Activated CD8-positive, alpha-beta memory T cell treated with anti-CD3 and anti-CD28 coated beads, Interleukin-2, amount 50 U/mL, for 1 hour (primary cell): ENCODE measurements around the gene KRTAP4-5.
"Not testable (repeated sequence)": the region's sequence is repeated elsewhere in the genome, so short reads cannot be mapped to it uniquely, and the experiment has no call there.

Experiments
- DNase-seq: peaks from one replicate; pipeline ENCODE4 v3.0.0-alpha.2; 2020; ENCODE audit errors: extremely low read depth

KRTAP4-5 gene

GRCh38 chr17:41147531-41148204 lies 2.0 kb downstream of the KRTAP4-5 start:
- no peak for DNase-seq

- no peak for DNase-seq
These were observed 4.4 kb downstream of the KRTAP4-5 start for GRCh38 chr17:41145261-41145660.

- DNase-seq = no peak
These were observed 4.8 kb downstream of the KRTAP4-5 start for GRCh38 chr17:41144846-41145245.

GRCh38 chr17:41141361-41141760 lies 8.3 kb downstream of the KRTAP4-5 start:
- DNase-seq = no peak

GRCh38 chr17:41140360-41141131 lies 9.1 kb downstream of the KRTAP4-5 start, which contains the start of gene KRTAP4-6:
Gene KRTAP4-6, minus strand, starts transcription at chr17:41140544. Its CDS starts 57 bp downstream, at chr17:41140487.
- DNase-seq = no peak

GRCh38 chr17:41139865-41140264 lies 9.8 kb downstream of the KRTAP4-5 start:
- not testable (repeated sequence) for DNase-seq

- no peak for DNase-seq
These were observed 15.5 kb downstream of the KRTAP4-5 start for GRCh38 chr17:41133880-41134735.

GRCh38 chr17:41131979-41132378 lies 17.6 kb downstream of the KRTAP4-5 start:
- no peak for DNase-seq

GRCh38 chr17:41127371-41127770 lies 22.3 kb downstream of the KRTAP4-5 start:
- DNase-seq = no peak

- DNase-seq = no peak
These were observed 23.2 kb downstream of the KRTAP4-5 start for GRCh38 chr17:41126412-41126811.

- DNase-seq = no peak
These were observed 24.6 kb downstream of the KRTAP4-5 start for GRCh38 chr17:41125064-41125463.

GRCh38 chr17:41123991-41124371 lies 25.6 kb downstream of the KRTAP4-5 start, which contains the start of gene KRTAP4-12:
Gene KRTAP4-12, minus strand, starts transcription at chr17:41124182. Its CDS starts 60 bp downstream, at chr17:41124122.
- DNase-seq = not testable (repeated sequence)

- DNase-seq = not testable (repeated sequence)
These were observed 26.2 kb downstream of the KRTAP4-5 start for GRCh38 chr17:41123292-41123990.

GRCh38 chr17:41121742-41122141 lies 27.9 kb downstream of the KRTAP4-5 start:
- DNase-seq = no peak

GRCh38 chr17:41119696-41120690 lies 29.6 kb downstream of the KRTAP4-5 start:
- not testable (repeated sequence) for DNase-seq

GRCh38 chr17:41118721-41119120 lies 30.9 kb downstream of the KRTAP4-5 start:
- DNase-seq = no peak

GRCh38 chr17:41117846-41118386 lies 31.7 kb downstream of the KRTAP4-5 start, which contains the start of gene KRTAP4-11:
Gene KRTAP4-11, minus strand, starts transcription at chr17:41118373. Its CDS starts 58 bp downstream, at chr17:41118315.
- not testable (repeated sequence) for DNase-seq

- no peak for DNase-seq
These were observed 33.3 kb downstream of the KRTAP4-5 start for GRCh38 chr17:41116297-41116696.

- no peak for DNase-seq
These were observed 38.3 kb downstream of the KRTAP4-5 start for GRCh38 chr17:41111151-41111885.
